Esophagus muscularis mucosa (tissue), 4 donors: ENCODE data around the gene YDJC.

Experiments used
- CTCF ChIP-seq, 3 experiments: fragments of 200-600 bp in 2 of 3; fragments of 450-650 bp in 1 of 3; sonication (generic) in 2 of 3; IDR thresholded peaks; one replicate each; pipeline ENCODE4 v1.5.1; 2017 to 2019; ENCODE audit warnings: antibody characterized with exemption in 3 of 3, mild to moderate bottlenecking in 2 of 3, moderate library complexity in 1 of 3
- EP300 ChIP-seq: sonication (generic); formaldehyde crosslinking; IDR thresholded peaks from one replicate; pipeline ENCODE4 v1.6.1; 2017; ENCODE audit warnings: antibody characterized with exemption
- POLR2A ChIP-seq: fragments of 450-650 bp; IDR thresholded peaks from one replicate; pipeline ENCODE4 v1.6.1; 2017; ENCODE audit warnings: antibody characterized with exemption, moderate library complexity, mild to moderate bottlenecking, low read depth

- TF ChIP-seq CTCF (IDR thresholded peaks at IDR 0.05) (no peak), POLR2A (no peak), EP300 (no peak)
These were observed 33.9 kb upstream of the YDJC start for GRCh38 chr22:21663738-21664137.
